DOHH2 (cell line): Measurements from ENCODE around the gene CERK.

Source experiments
- H3F3A ChIP-seq: fragments of 200-600 bp; sonication (generic), shearing (Covaris generic); 2 replicates; pipeline ENCODE4 v1.6.0; 2016; ENCODE audit warnings: antibody characterized with exemption, mild to moderate bottlenecking; ENCODE audit not compliant: control insufficient read depth, insufficient read depth
- H3K27ac ChIP-seq: fragments of 200-600 bp; sonication (generic); 2 replicates; pipeline ENCODE4 v1.5.1; 2014; ENCODE audit warnings: low read depth, mild to moderate bottlenecking, low read length, moderate library complexity
- H3K27me3 ChIP-seq: fragments of 200-600 bp; sonication (generic); 2 replicates; pipeline ENCODE4 v1.6.1; 2014; ENCODE audit warnings: mild to moderate bottlenecking, low read length, mixed read lengths; ENCODE audit not compliant: control insufficient read depth
- H3K36me3 ChIP-seq: fragments of 200-600 bp; sonication (generic); 2 replicates; pipeline ENCODE4 v1.6.1; 2014; ENCODE audit warnings: mild to moderate bottlenecking, low read length, moderate library complexity, mixed read lengths; ENCODE audit not compliant: control insufficient read depth
- H3K4me1 ChIP-seq: fragments of 200-600 bp; sonication (generic); 2 replicates; pipeline ENCODE4 v1.6.1; 2014; ENCODE audit warnings: mild to moderate bottlenecking, low read length, mixed read lengths; ENCODE audit not compliant: control insufficient read depth
- H3K4me2 ChIP-seq: fragments of 200-600 bp; sonication (generic); 2 replicates; pipeline ENCODE4 v1.6.0; 2014; ENCODE audit warnings: mild to moderate bottlenecking, low read length, moderate library complexity
- H3K4me3 ChIP-seq: fragments of 200-600 bp; sonication (generic); 2 replicates; pipeline ENCODE4 v1.5.1; 2014; ENCODE audit warnings: mild to moderate bottlenecking, low read length, mixed read lengths
- H3K79me2 ChIP-seq: fragments of 200-600 bp; sonication (generic); 2 replicates; pipeline ENCODE4 v1.6.1; 2014; ENCODE audit warnings: mild to moderate bottlenecking, low read length, mixed read lengths; ENCODE audit not compliant: control insufficient read depth
- H3K9me2 ChIP-seq: fragments of 200-600 bp; sonication (generic); replicated peaks from 2 replicates; pipeline ENCODE4 v1.6.1; 2014; ENCODE audit warnings: mild to moderate bottlenecking, low read length, mixed read lengths; ENCODE audit not compliant: control insufficient read depth
- H3K9me3 ChIP-seq: fragments of 200-600 bp; sonication (generic); 2 replicates; pipeline ENCODE4 v1.6.1; 2014; ENCODE audit warnings: antibody characterized with exemption, low read length, mixed read lengths; ENCODE audit not compliant: control insufficient read depth, insufficient read depth
- H4K20me1 ChIP-seq: fragments of 200-600 bp; sonication (generic); 2 replicates; pipeline ENCODE4 v1.6.0; 2014; ENCODE audit warnings: low read depth, mild to moderate bottlenecking, antibody characterized with exemption, low read length, moderate library complexity; ENCODE audit not compliant: control insufficient read depth, insufficient read depth
- EZH2phosphoT487 ChIP-seq: fragments of 200-600 bp; sonication (generic); IDR thresholded peaks from 2 replicates; pipeline ENCODE4 v1.6.1; 2017; ENCODE audit warnings: borderline replicate concordance, mild to moderate bottlenecking, antibody characterized with exemption, low read length, moderate library complexity, mixed read lengths
- TF ChIP-seq, protein P1 (sequence below): fragments of 200-600 bp; sonication (generic); IDR thresholded peaks from one replicate; pipeline ENCODE4 v1.5.1; 2014; ENCODE audit warnings: antibody characterized with exemption, mild to moderate bottlenecking, low read depth, low read length; ENCODE audit not compliant: poor library complexity, severe bottlenecking

Gene CERK

GRCh38 chr22:46773076-46773475 is 35.0 kb upstream of the CERK start:
- Histone ChIP-seq H3K4me1 (peaks cover 94% of the 10 kb centered on the region), H3F3A (peaks cover 67% of the 10 kb centered on the region), H3K79me2 (peaks cover 70% of the 10 kb centered on the region), H3K9me3 (no peaks in the 10 kb centered on the region), H3K4me2 (peak overlapping the region; percentile 91), H3K27me3 (no peaks in the 10 kb centered on the region), H3K27ac (peak overlapping the region; percentile 100), H4K20me1 (0 out of 2 replicates have a peak, but pooled peaks cover 3% of the 10 kb centered on the region), H3K4me3 (peak overlapping the region; percentile 73), H3K9me2 (no peaks in the 10 kb centered on the region), H3K36me3 (peaks cover 47% of the 10 kb centered on the region)
- TF ChIP-seq EZH2phosphoT487 = no peak
- TF ChIP-seq, protein P1, sequence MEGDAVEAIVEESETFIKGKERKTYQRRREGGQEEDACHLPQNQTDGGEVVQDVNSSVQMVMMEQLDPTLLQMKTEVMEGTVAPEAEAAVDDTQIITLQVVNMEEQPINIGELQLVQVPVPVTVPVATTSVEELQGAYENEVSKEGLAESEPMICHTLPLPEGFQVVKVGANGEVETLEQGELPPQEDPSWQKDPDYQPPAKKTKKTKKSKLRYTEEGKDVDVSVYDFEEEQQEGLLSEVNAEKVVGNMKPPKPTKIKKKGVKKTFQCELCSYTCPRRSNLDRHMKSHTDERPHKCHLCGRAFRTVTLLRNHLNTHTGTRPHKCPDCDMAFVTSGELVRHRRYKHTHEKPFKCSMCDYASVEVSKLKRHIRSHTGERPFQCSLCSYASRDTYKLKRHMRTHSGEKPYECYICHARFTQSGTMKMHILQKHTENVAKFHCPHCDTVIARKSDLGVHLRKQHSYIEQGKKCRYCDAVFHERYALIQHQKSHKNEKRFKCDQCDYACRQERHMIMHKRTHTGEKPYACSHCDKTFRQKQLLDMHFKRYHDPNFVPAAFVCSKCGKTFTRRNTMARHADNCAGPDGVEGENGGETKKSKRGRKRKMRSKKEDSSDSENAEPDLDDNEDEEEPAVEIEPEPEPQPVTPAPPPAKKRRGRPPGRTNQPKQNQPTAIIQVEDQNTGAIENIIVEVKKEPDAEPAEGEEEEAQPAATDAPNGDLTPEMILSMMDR = no peak

DNA sequence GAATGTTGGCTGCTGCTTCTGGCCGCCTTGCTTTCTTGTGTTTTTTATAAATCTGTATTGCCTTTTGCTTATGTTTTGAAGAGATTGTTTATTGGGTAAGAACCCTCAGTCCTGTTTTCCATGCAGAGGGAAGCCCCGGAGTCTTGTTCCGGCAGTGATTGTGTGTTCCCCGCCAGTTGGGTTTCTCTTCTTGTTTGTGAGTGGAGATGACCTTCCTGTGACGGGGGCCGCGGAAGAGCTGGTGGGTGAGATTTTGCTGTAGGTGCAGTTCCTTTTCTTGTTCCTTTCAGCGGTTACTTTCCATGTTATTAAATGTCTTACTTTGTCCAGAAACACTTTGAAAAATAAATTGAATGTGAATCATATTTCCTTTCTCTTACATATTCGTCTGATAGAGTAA is 32.7 kb upstream of the CERK start:
- Histone ChIP-seq H3F3A (peaks cover 70% of the 10 kb centered on the region), H3K27me3 (no peaks in the 10 kb centered on the region), H3K79me2 (peaks cover 70% of the 10 kb centered on the region), H3K27ac (peak overlapping the region; percentile 96), H3K9me3 (no peaks in the 10 kb centered on the region), H3K9me2 (no peaks in the 10 kb centered on the region), H4K20me1 (no peaks in the 10 kb centered on the region), H3K4me1 (peaks cover 91% of the 10 kb centered on the region), H3K4me3 (peak overlapping the region; percentile 76), H3K36me3 (peaks cover 47% of the 10 kb centered on the region), H3K4me2 (peak overlapping the region; percentile 86)
- TF ChIP-seq, protein P1 = no peak

- no peaks in the 10 kb centered on the region for H3K9me2 ChIP-seq
- H3K36me3 ChIP-seq = peaks cover 46% of the 10 kb centered on the region
- H3K9me3 ChIP-seq = no peaks in the 10 kb centered on the region
- H3F3A ChIP-seq = peaks cover 65% of the 10 kb centered on the region
- H3K4me1 ChIP-seq = peaks cover 91% of the 10 kb centered on the region
- peak overlapping the region; percentile 76 for H3K4me3 ChIP-seq
- peak overlapping the region; percentile 96 for H3K27ac ChIP-seq
- no peaks in the 10 kb centered on the region for H3K27me3 ChIP-seq
- no peaks in the 10 kb centered on the region for H4K20me1 ChIP-seq
- H3K4me2 ChIP-seq = peak overlapping the region; percentile 86
- TF ChIP-seq EZH2phosphoT487 = no peak
- H3K79me2 ChIP-seq = peaks cover 70% of the 10 kb centered on the region
Measured at GRCh38 chr22:46770151-46770641, 32.1 kb upstream of the CERK start.

- Histone ChIP-seq H3K4me3 (peak overlapping the region; percentile 76), H3K27ac (peak overlapping the region; percentile 96), H3F3A (peaks cover 60% of the 10 kb centered on the region), H3K36me3 (peaks cover 51% of the 10 kb centered on the region), H3K9me2 (no peaks in the 10 kb centered on the region), H4K20me1 (no peaks in the 10 kb centered on the region), H3K4me2 (peak overlapping the region; percentile 86), H3K79me2 (peaks cover 72% of the 10 kb centered on the region), H3K27me3 (no peaks in the 10 kb centered on the region), H3K9me3 (no peaks in the 10 kb centered on the region), H3K4me1 (peaks cover 91% of the 10 kb centered on the region)
- no peak for TF ChIP-seq EZH2phosphoT487
- TF ChIP-seq, protein P1 = no peak
Measured at GRCh38 chr22:46769706-46770105, 31.7 kb upstream of the CERK start.
